Spinal cord (tissue), 10 donors: ENCODE measurements around the gene ACTL8. TPM values are rescaled to one million over a fixed set of nuclear protein-coding genes. Genes with fewer than 3 reads are reported as not detected.

Source experiments
- DNase-seq, 6 donors: peaks; one replicate each; pipeline versions ENCODE4 v3.0.0 to v3.0.0-alpha.2; 2013 to 2015; ENCODE audit warnings: low spot score in 6 of 6, low read depth in 4 of 6
- H3K27ac ChIP-seq: one replicate; pipeline ENCODE4 v1.5.1; 2013; ENCODE audit warnings: low read depth, low read length, control low read depth
- H3K27me3 ChIP-seq: one replicate; pipeline ENCODE4 v1.6.1; 2013; ENCODE audit warnings: low read length; ENCODE audit not compliant: control insufficient read depth, insufficient read depth
- H3K36me3 ChIP-seq: one replicate; pipeline ENCODE4 v1.6.1; 2013; ENCODE audit warnings: low read length; ENCODE audit not compliant: control insufficient read depth, insufficient read depth
- H3K4me1 ChIP-seq: one replicate; pipeline ENCODE4 v1.6.1; 2013; ENCODE audit warnings: low read length; ENCODE audit not compliant: control insufficient read depth, insufficient read depth
- H3K4me3 ChIP-seq: one replicate; pipeline ENCODE4 v1.5.1; 2013; ENCODE audit warnings: low read depth, low read length, control low read depth
- H3K9me3 ChIP-seq: one replicate; pipeline ENCODE4 v1.6.1; 2013; ENCODE audit warnings: low read length; ENCODE audit not compliant: control insufficient read depth, insufficient read depth
- WGBS: methylation state at CpG from one replicate; pipeline ENCODE4 v1.1.5; 2013; ENCODE audit warnings: missing lambda C conversion rate; ENCODE audit not compliant: insufficient coverage; 5-methylcytosine and 5-hydroxymethylcytosine counted together
- polyA plus RNA-seq, 2 donors: library from polyadenylated mRNA; unstranded; fragments of 120-200 nt; gene quantifications; one replicate each; pipeline ENCODE4 v1.2.1, GENCODE V29; 2013; ENCODE audit not compliant: insufficient read length in 2 of 2
- total RNA-seq, 2 donors: library from RNA; depleted of rRNA in 1 of 2; stranded (reverse); fragments of 120-200 nt in 1 of 2; fragments of >200 nt in 1 of 2; gene quantifications; one replicate each; pipeline versions ENCODE4 v1.2.3 to v1.2.4, GENCODE V29; 2013 to 2014
- donor health status: healthy.

The ACTL8 gene
- total and polyA plus RNA-seq, 4 donors, result 0.23 TPM; not detected in 3

DNA sequence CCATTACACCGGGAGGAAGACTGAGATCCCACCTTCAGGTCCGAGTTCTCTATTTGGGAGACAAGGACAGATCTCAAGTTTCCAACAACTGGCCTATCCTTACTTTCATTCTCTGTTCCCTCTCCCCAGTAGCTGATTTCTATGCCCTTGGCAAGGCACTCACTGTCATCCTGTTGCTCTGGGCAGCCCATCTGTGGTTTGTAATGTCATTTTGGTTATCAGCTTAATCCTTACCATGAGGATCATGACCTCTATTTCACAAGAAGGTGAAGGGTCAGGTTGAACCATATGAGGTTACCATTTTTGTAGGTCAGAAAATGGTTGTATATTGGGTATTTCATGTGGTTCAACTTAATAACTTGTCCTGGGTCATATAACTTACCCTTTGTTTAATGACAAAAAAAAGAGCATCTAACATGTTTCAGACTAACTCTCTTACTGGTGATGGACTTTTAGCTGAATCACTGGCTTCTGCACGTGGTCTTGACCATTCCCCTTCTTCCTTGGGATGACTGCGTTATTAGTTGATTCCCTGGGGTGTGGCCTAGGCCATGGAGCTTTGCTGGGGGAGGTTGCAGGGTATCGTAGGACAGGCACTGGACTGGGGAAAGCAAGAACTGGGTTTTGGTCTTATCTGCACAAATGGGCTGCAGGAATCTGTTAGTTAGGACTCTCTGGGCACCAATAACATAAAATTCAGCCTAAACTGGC is 120.2 kb downstream of the ACTL8 start:
- 25% methylated on average over 1 of the region's 5 CpGs for WGBS
- no peaks in the 10 kb centered on the region for H3K36me3 ChIP-seq
- no peak overlapping the region for H3K4me3 ChIP-seq
- no peaks in the 10 kb centered on the region for H3K9me3 ChIP-seq
- DNase-seq, result no peak
- no peak overlapping the region for H3K27ac ChIP-seq
- no peaks in the 10 kb centered on the region for H3K27me3 ChIP-seq
- H3K4me1 ChIP-seq, result peaks cover 6% of the 10 kb centered on the region

- H3K9me3 ChIP-seq, result no peaks in the 10 kb centered on the region
- H3K4me3 ChIP-seq, result no peak overlapping the region
- no peak for DNase-seq
- 85% methylated on average over 4 of the region's 4 CpGs for WGBS
- H3K27ac ChIP-seq, result no peak overlapping the region
- peaks cover 6% of the 10 kb centered on the region for H3K4me1 ChIP-seq
- H3K27me3 ChIP-seq, result no peaks in the 10 kb centered on the region
- H3K36me3 ChIP-seq, result no peaks in the 10 kb centered on the region
Measured at GRCh38 chr1:17875882-17876280, 120.7 kb downstream of the ACTL8 start.

Other genes starting within 250 kb of the ACTL8 start
- 10 to 100 TPM; 20.7 to 27.4 TPM for gene ARHGEF10L, start 215.6 kb upstream of the ACTL8 start, total RNA-seq
- gene ARHGEF10L, start 215.6 kb upstream of the ACTL8 start, polyA plus RNA-seq, result 10 to 100 TPM; 56.8 to 61.0 TPM